Measurements from ENCODE around the gene BCORL1. TPM values are rescaled to one million over a fixed set of nuclear protein-coding genes. Genes with fewer than 3 reads are reported as not detected.

BCORL1 gene
- polyA plus RNA-seq, 1 of the 3 experiments (the other 2 are of a cell fraction): 4.2 TPM

DNA sequence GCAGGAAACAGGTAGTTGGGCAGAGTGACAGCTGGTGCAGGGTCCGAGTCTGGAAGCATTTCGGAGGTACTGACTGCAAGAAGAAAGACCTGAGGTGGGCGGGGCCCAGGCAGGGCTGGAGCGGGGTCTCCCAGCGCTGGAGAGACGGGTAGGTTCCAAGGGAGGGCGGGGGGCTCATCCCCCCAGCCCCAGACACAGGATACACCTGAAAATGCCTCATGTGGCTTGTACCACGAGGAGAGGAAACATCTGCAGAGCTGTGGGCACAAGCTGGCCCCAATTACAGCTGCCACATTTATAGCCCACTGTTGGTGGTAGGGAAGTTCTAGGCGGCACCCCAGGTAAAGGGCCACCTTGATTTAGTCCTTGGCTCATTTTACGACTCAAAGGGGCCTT lies 89.9 kb downstream of the BCORL1 start:
- Histone ChIP-seq H3K27me3 (ENCODE audit: insufficient read depth) (no peaks in the 10 kb centered on the region; the same call in 1 of the 2 replicates), H3F3A (replicated peaks; ENCODE audit: insufficient read depth) (no peaks in the 10 kb centered on the region), H3K4me2 (no peak overlapping the region), H3K79me2 (ENCODE audit: insufficient read depth) (no peaks in the 10 kb centered on the region), H3K4me1 (ENCODE audit: control insufficient read depth in 1 of 2, insufficient read depth in 2 of 2, low read depth in 1 of 2, low read length in 1 of 2) (no peaks in the 10 kb centered on the region), H3K36me3 (replicated peaks in 1 of 2; ENCODE audit: control insufficient read depth in 1 of 2, insufficient read depth in 2 of 2, low read length in 1 of 2) (no peaks in the 10 kb centered on the region), H3K9ac (no peak overlapping the region), H3K9me2 (no peaks in the 10 kb centered on the region), H2AFZ (ENCODE audit: low read depth) (no peak overlapping the region), H3K4me3 (ENCODE audit: low read depth in 2 of 2, low read length in 1 of 2) (no peak overlapping the region), H3K9me3 (no peaks in the 10 kb centered on the region), H4K20me1 (ENCODE audit: insufficient read depth) (no peaks in the 10 kb centered on the region), H3K27ac (ENCODE audit: low read depth in 2 of 2, low read length in 1 of 2) (no peak overlapping the region)
- CTCF ChIA-PET: interaction anchor here (2.2 to 7.0 kb wide), 2 partner anchors 8 to 12 kb away, joined by 12 to 34 read pairs; no protein-coding TSS in a partner anchor
- no peak for DNase-seq
- TF ChIP-seq, protein P1, sequence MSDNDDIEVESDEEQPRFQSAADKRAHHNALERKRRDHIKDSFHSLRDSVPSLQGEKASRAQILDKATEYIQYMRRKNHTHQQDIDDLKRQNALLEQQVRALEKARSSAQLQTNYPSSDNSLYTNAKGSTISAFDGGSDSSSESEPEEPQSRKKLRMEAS (IDR thresholded peaks at IDR 0.05; ENCODE audit: low read depth): no peak
- TF ChIP-seq RXRA (IDR thresholded peaks at IDR 0.05; ENCODE audit: borderline replicate concordance, low read depth): no peak
- no peak for TF ChIP-seq RFX5 (IDR thresholded peaks at IDR 0.05; ENCODE audit: low read length)
- TF ChIP-seq FOXM1 (IDR thresholded peaks at IDR 0.05; ENCODE audit: low read depth): no peak
- TF ChIP-seq EP300 (IDR thresholded peaks at IDR 0.05; ENCODE audit: borderline replicate concordance in 1 of 2, low read depth in 1 of 2, low read length in 1 of 2): no peak
- no peak for TF ChIP-seq TEAD4 (IDR thresholded peaks at IDR 0.05; ENCODE audit: borderline replicate concordance, insufficient read depth)
- TF ChIP-seq JUND (IDR thresholded peaks at IDR 0.05): no peak
- no peak for TF ChIP-seq POLR2AphosphoS5 (IDR thresholded peaks at IDR 0.05; ENCODE audit: low read depth, low read length)
- no peak for TF ChIP-seq TCF12 (IDR thresholded peaks at IDR 0.05)
- 66% methylated on average over 10 of the region's 10 CpGs for WGBS (ENCODE audit: low lambda C conversion rate)
- POLR2A ChIA-PET: no interaction called here

DNA sequence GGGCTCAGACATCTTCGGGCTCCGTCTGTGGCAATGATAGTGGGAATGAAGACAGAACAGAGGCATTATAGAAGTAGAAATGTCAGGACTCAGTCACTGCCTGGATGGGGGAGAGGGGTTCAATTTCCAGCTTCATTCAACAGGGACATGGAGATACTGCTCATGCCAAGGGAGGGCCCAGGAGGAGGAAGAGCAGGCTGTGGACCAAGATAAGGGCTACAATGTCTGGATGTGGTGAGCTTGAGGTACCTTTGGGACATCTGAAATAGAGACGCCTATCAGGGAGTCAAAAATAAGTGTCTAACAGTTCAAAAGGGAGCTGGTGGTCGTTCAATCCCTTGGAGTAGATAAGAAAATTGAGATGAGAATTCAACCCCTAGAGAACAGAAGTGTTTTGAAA lies 93.3 kb downstream of the BCORL1 start:
- Histone ChIP-seq H4K20me1 (ENCODE audit: insufficient read depth) (no peaks in the 10 kb centered on the region), H3K4me3 (ENCODE audit: low read depth in 2 of 2, low read length in 1 of 2) (no peak overlapping the region), H3K9me2 (no peaks in the 10 kb centered on the region), H3K9me3 (no peaks in the 10 kb centered on the region), H3K79me2 (ENCODE audit: insufficient read depth) (no peaks in the 10 kb centered on the region), H3K4me2 (no peak overlapping the region), H3K27ac (ENCODE audit: low read depth in 2 of 2, low read length in 1 of 2) (no peak overlapping the region), H3K27me3 (ENCODE audit: insufficient read depth) (peaks cover 7% of the 10 kb centered on the region; the same call in 1 of the 2 replicates), H3K9ac (no peak overlapping the region), H3K4me1 (ENCODE audit: control insufficient read depth in 1 of 2, insufficient read depth in 2 of 2, low read depth in 1 of 2, low read length in 1 of 2) (peaks cover 0 to under 1% of the 10 kb centered on the region in 2 experiments; a peak in 1 of 4 replicates), H3K36me3 (replicated peaks in 1 of 2; ENCODE audit: control insufficient read depth in 1 of 2, insufficient read depth in 2 of 2, low read length in 1 of 2) (no peaks in the 10 kb centered on the region), H3F3A (replicated peaks; ENCODE audit: insufficient read depth) (no peaks in the 10 kb centered on the region), H2AFZ (ENCODE audit: low read depth) (no peak overlapping the region)
- 43% methylated on average over 4 of the region's 4 CpGs for WGBS (ENCODE audit: low lambda C conversion rate)
- DNase-seq: no peak
- ChIA-PET CTCF (interaction anchor here (0.7 to 0.9 kb wide), 2 partner anchors 15 to 116 kb away, joined by 3 read pairs; no protein-coding TSS in a partner anchor), POLR2A (interaction anchor here (0.5 kb wide), 1 partner anchor 121 kb away, joined by 3 read pairs; no protein-coding TSS in a partner anchor)
- TF ChIP-seq, protein P2, sequence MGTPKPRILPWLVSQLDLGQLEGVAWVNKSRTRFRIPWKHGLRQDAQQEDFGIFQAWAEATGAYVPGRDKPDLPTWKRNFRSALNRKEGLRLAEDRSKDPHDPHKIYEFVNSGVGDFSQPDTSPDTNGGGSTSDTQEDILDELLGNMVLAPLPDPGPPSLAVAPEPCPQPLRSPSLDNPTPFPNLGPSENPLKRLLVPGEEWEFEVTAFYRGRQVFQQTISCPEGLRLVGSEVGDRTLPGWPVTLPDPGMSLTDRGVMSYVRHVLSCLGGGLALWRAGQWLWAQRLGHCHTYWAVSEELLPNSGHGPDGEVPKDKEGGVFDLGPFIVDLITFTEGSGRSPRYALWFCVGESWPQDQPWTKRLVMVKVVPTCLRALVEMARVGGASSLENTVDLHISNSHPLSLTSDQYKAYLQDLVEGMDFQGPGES (IDR thresholded peaks at IDR 0.05; ENCODE audit: low read depth, low read length): no peak
- no peak for TF ChIP-seq POLR2AphosphoS5 (IDR thresholded peaks at IDR 0.05; ENCODE audit: low read depth, low read length)
- TF ChIP-seq NRF1 (IDR thresholded peaks at IDR 0.05; ENCODE audit: low read depth, low read length): no peak
- no peak for TF ChIP-seq SIN3A (IDR thresholded peaks at IDR 0.05; ENCODE audit: borderline replicate concordance, low read depth, low read length)
- TF ChIP-seq, protein P3, sequence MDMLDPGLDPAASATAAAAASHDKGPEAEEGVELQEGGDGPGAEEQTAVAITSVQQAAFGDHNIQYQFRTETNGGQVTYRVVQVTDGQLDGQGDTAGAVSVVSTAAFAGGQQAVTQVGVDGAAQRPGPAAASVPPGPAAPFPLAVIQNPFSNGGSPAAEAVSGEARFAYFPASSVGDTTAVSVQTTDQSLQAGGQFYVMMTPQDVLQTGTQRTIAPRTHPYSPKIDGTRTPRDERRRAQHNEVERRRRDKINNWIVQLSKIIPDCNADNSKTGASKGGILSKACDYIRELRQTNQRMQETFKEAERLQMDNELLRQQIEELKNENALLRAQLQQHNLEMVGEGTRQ (IDR thresholded peaks at IDR 0.05; ENCODE audit: borderline replicate concordance, low read depth, low read length): no peak
- TF ChIP-seq, protein P4, sequence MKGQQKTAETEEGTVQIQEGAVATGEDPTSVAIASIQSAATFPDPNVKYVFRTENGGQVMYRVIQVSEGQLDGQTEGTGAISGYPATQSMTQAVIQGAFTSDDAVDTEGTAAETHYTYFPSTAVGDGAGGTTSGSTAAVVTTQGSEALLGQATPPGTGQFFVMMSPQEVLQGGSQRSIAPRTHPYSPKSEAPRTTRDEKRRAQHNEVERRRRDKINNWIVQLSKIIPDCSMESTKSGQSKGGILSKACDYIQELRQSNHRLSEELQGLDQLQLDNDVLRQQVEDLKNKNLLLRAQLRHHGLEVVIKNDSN (IDR thresholded peaks at IDR 0.05; ENCODE audit: borderline replicate concordance, low read depth): no peak
- TF ChIP-seq ELF1 (IDR thresholded peaks at IDR 0.05): no peak
- TF ChIP-seq, protein P5, sequence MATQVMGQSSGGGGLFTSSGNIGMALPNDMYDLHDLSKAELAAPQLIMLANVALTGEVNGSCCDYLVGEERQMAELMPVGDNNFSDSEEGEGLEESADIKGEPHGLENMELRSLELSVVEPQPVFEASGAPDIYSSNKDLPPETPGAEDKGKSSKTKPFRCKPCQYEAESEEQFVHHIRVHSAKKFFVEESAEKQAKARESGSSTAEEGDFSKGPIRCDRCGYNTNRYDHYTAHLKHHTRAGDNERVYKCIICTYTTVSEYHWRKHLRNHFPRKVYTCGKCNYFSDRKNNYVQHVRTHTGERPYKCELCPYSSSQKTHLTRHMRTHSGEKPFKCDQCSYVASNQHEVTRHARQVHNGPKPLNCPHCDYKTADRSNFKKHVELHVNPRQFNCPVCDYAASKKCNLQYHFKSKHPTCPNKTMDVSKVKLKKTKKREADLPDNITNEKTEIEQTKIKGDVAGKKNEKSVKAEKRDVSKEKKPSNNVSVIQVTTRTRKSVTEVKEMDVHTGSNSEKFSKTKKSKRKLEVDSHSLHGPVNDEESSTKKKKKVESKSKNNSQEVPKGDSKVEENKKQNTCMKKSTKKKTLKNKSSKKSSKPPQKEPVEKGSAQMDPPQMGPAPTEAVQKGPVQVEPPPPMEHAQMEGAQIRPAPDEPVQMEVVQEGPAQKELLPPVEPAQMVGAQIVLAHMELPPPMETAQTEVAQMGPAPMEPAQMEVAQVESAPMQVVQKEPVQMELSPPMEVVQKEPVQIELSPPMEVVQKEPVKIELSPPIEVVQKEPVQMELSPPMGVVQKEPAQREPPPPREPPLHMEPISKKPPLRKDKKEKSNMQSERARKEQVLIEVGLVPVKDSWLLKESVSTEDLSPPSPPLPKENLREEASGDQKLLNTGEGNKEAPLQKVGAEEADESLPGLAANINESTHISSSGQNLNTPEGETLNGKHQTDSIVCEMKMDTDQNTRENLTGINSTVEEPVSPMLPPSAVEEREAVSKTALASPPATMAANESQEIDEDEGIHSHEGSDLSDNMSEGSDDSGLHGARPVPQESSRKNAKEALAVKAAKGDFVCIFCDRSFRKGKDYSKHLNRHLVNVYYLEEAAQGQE (IDR thresholded peaks at IDR 0.05; ENCODE audit: low read depth, low read length): no peak
- TF ChIP-seq, protein P1 (IDR thresholded peaks at IDR 0.05; ENCODE audit: low read depth): no peak
- no peak for TF ChIP-seq SMC3 (IDR thresholded peaks at IDR 0.05; ENCODE audit: low read depth, low read length)
- no peak for TF ChIP-seq RCOR1 (IDR thresholded peaks at IDR 0.05; ENCODE audit: low read length)
- no peak for TF ChIP-seq EZH2phosphoT487 (IDR thresholded peaks at IDR 0.05; ENCODE audit: borderline replicate concordance, low read depth)
- no peak for TF ChIP-seq JUND (IDR thresholded peaks at IDR 0.05)
- TF ChIP-seq TAF1 (IDR thresholded peaks at IDR 0.05; ENCODE audit: borderline replicate concordance, low read depth, low read length): no peak

All from SK-N-SH (cell line).